Activated CD8-positive, alpha-beta memory T cell treated with anti-CD3 and anti-CD28 coated beads for 36 hours (primary cell): Measurements from ENCODE around the gene SDR42E1. TPM values are rescaled to one million over a fixed set of nuclear protein-coding genes. Genes with fewer than 3 reads are reported as not detected.

ENCODE experiments used
- CTCF ChIA-PET: fragments of 350-600 bp; sonication (Branson Sonifier 250); formaldehyde crosslinking; loops from one replicate; lab custom pipeline; 2021; ENCODE audit warnings: antibody characterized with exemption; lab: Charles Lee
- POLR2A ChIA-PET: fragments of 350-600 bp; sonication (Branson Sonifier 250); formaldehyde crosslinking; loops from one replicate; lab custom pipeline; 2021; ENCODE audit warnings: antibody characterized with exemption; lab: Charles Lee
- total RNA-seq, 2 experiments: library from RNA; stranded (reverse); gene quantifications; one replicate each; pipeline ENCODE4 v1.2.3, GENCODE V29; 2021

Gene SDR42E1
- total RNA-seq, 2 experiments from 2014 or later, result 9.4 to 11.2 TPM

- CTCF ChIA-PET, result no interaction called here
- POLR2A ChIA-PET, result interaction anchor here (0.7 kb wide), 1 partner anchor 170 kb away, joined by 4 read pairs; no protein-coding TSS in a partner anchor
These were observed 46.5 kb downstream of the SDR42E1 start for GRCh38 chr16:81964808-81965207.

- ChIA-PET POLR2A (no interaction called here), CTCF (no interaction called here)
These were observed 54.9 kb downstream of the SDR42E1 start for GRCh38 chr16:81956213-81956948.

- ChIA-PET POLR2A (interaction anchor here (0.6 kb wide), 1 partner anchor 336 kb away, joined by 3 read pairs; no protein-coding TSS in a partner anchor), CTCF (interaction anchor here (1.0 kb wide), 1 partner anchor 278 kb away, joined by 3 read pairs; no protein-coding TSS in a partner anchor)
These were observed 59.7 kb downstream of the SDR42E1 start for GRCh38 chr16:81951564-81951963.

GRCh38 chr16:81946206-81946605, 65.1 kb downstream of the SDR42E1 start:
- CTCF ChIA-PET, result no interaction called here
- POLR2A ChIA-PET, result no interaction called here

DNA sequence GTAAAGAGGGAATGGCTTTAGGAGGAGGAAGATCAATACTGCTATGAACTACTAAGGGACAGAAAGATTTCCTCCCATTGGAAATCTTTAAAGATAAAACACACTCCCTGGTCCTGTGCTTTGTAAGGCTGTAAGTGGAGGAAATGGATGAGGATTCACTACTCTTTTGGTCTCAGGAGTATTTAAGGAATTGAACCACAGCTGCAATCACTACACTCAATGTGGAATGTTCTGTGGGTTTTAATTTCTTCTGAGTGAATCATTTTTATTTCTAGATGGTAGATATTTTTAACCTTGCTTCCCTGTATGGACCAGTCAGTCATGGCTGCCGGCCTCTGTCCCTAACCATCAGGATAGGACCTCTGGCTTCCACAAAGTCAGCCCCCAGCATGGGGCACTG, 65.6 kb downstream of the SDR42E1 start:
- ChIA-PET CTCF (no interaction called here), POLR2A (no interaction called here)

- POLR2A ChIA-PET, result no interaction called here
- CTCF ChIA-PET, result no interaction called here
These were observed 69.2 kb downstream of the SDR42E1 start for GRCh38 chr16:81942007-81942601.

DNA sequence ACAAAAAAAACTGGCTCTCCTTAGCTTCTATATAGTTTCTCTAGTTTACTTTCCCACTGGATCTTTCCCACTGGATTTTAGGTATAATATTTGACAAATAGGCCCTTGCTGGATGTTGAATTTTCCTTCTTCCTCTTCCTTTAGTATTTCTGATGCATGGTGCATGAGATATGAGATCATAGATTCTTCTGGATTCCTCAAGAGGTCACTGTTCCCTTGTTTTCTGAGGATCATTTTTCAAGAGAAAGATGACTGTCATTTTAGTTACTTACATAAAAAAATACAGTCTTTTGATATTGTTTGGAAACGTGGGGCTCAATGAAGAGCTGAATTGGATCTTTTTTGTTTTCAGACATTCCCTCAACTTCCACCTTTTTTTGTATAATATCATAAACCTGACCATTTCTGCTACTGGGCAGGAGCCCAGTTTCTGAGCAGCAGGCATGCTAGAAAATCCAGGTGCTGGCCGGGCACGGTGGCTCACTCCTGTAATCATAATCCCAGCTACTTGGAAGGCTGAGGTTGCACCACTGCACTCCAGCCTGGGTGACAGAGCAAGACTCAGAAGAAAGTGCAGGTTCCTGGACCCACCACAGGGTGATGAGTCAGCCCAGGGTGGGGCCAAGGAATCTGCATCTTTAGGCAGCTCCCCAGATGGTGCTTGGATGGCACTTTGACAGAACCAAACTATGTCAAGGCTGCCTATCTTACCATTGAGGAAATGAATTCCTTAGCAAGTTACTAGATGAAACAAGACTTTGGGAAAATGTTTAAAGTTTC, 70.3 kb downstream of the SDR42E1 start:
- ChIA-PET POLR2A (no interaction called here), CTCF (interaction anchor here (0.7 to 1.1 kb wide), 2 partner anchors 141 to 327 kb away, joined by 3 read pairs; no protein-coding TSS in a partner anchor)

GRCh38 chr16:81939164-81940056, 71.9 kb downstream of the SDR42E1 start:
- ChIA-PET POLR2A (no interaction called here), CTCF (interaction anchor here (0.6 to 1.1 kb wide), 2 partner anchors 143 to 1501 kb away, joined by 3 read pairs; no protein-coding TSS in a partner anchor)

Other genes starting within 250 kb of the SDR42E1 start
- 10 to 100 TPM; 16.6 to 18.2 TPM for gene PLCG2, start 232.2 kb downstream of the SDR42E1 start, total RNA-seq
- not detected for gene HSD17B2, start 23.8 kb upstream of the SDR42E1 start, total RNA-seq
- 10 to 100 TPM; 47.9 to 49.0 TPM for gene MPHOSPH6, start 158.8 kb upstream of the SDR42E1 start, total RNA-seq